ENCODE measurements around the gene KIF26A. TPM values are rescaled to one million over a fixed set of nuclear protein-coding genes. Genes with fewer than 3 reads are reported as not detected.

KIF26A gene
- total RNA-seq, 2 donors from 2014 or later, result 3.9 to 4.7 TPM

DNA sequence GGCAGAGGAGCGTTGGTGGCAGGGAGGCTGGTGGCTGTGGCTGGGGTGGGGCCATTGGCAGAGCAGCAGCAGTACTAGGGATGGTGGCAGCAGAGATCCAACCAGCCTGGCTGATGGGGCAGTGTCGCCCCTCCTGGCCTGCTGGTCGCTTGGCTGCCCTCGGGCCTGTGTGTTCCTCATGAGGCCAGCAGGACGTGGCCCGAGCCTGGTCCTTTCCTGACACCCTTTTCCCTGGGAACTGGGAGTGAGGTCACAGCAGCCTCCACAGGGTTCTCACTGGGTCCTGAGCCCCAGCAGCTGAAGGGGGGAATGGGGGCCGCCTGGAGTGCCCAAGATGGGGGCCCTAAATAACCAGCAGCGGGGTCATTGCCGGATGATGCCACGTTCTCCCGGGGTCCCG is 46.1 kb downstream of the KIF26A start:
- Mint-ChIP-seq H3K4me1 (peaks cover 2% of the 10 kb centered on the region), H3K27me3 (no peaks in the 10 kb centered on the region), H3K4me3 (no peak overlapping the region)

DNA sequence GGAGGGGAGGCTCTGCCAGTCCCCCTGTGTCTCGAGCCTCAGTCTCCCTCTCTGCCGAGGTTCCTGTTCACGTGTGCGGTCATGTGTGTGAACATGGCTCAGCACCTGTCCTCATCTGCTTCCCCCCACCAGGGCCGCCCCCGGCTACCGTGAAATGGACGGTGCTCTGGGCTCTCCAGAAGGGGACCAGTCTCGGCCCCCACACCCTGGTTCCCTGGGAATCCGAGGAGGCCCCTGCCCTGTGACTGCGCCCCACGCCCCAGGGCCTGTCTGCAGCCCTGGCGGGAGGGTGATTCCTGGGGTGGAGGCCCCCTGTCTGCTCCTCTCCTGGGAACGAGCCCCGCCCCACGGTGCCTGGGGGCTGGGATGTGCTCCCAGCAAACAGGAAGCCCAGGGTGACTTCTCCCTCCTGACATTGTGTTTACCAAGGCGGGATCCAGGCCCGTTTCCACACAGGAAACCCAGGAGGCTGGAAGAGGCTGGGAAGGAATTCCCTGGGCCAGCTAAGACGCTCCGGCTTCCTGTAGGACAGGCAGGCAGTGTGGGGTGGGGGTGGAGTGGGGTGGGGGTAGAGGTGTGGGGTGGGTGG is 46.6 kb downstream of the KIF26A start:
- H3K4me1 Mint-ChIP-seq, result peaks cover 2% of the 10 kb centered on the region
- H3K4me3 Mint-ChIP-seq, result no peak overlapping the region
- ATAC-seq (no peak), DNase-seq (no peak)
- no peaks in the 10 kb centered on the region for H3K9me3 ChIP-seq (ENCODE audit: control insufficient read depth, low read length, poor library complexity, severe bottlenecking)
- H3K27me3 Mint-ChIP-seq, result no peaks in the 10 kb centered on the region
- H3K36me3 Mint-ChIP-seq (ENCODE audit: low read depth), result no peaks in the 10 kb centered on the region
- no peak overlapping the region for H3K27ac Mint-ChIP-seq

More for the DNA sequence above, 46.1 kb downstream of the KIF26A start:
- ATAC-seq (no peak), DNase-seq (no peak)
- no peaks in the 10 kb centered on the region for H3K36me3 Mint-ChIP-seq (ENCODE audit: low read depth)
- H3K27ac Mint-ChIP-seq, result no peak overlapping the region
- no peaks in the 10 kb centered on the region for H3K9me3 ChIP-seq (ENCODE audit: control insufficient read depth, low read length, poor library complexity, severe bottlenecking)

DNA sequence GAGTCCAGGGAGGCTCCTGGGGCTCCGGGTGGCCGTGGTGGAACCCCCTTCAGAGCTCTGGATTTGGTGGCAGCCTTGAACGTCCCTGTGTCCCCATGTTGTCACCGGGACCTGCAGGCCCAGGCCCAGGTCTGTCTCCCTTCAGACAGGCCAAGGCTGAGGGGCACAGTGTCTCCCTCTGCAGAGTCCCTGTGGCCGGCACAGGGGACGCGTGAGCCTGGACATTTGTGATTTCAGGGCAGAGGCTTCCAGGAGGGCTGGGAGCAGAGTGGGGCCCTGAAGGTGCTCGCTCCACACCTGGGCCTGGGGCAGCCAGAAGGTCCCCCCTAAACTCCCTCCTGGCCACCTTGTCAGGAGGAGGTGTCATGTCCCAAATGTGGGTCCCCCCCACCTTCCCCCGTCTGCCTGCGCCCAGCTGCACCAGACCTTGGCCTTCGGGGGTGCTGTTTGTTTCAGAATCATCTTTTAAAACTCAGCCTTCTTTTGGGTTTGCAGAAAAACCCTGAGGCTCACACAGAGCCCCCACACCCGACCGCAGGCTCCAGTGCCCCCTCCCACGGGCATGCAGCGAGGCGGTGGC is 47.6 kb downstream of the KIF26A start:
- Mint-ChIP-seq H3K27ac (no peak overlapping the region), H3K4me1 (no peaks in the 10 kb centered on the region), H3K27me3 (no peaks in the 10 kb centered on the region), H3K4me3 (no peak overlapping the region), H3K36me3 (ENCODE audit: low read depth) (no peaks in the 10 kb centered on the region)
- ATAC-seq (no peak), DNase-seq (no peak)
- H3K9me3 ChIP-seq (ENCODE audit: control insufficient read depth, low read length, poor library complexity, severe bottlenecking), result no peaks in the 10 kb centered on the region

DNA sequence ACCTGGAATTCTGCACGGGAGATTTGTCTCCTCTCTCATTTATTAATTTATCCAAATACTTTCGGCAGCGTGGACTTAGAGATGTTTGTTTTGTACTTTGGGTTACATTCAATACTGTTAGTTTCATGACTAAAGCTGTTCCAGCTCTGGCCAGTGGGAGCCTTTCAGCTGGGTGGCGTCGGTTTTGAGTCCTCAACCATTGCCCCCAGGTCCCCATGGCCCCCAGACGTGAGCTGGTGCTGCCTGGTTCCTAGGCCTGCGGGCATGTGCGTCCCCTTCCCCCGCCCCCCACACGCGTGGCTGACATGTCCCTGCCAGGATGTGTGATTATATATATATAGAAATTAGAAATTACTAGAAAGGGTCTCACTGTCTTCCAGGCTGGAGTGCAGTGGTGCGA is 48.2 kb downstream of the KIF26A start:
- H3K27me3 Mint-ChIP-seq, result no peaks in the 10 kb centered on the region
- no peak for DNase-seq
- H3K4me3 Mint-ChIP-seq, result no peak overlapping the region
- no peaks in the 10 kb centered on the region for H3K4me1 Mint-ChIP-seq
- H3K27ac Mint-ChIP-seq, result no peak overlapping the region
- no peaks in the 10 kb centered on the region for H3K9me3 ChIP-seq (ENCODE audit: control insufficient read depth, low read length, poor library complexity, severe bottlenecking)
- no peak for ATAC-seq
- no peaks in the 10 kb centered on the region for H3K36me3 Mint-ChIP-seq (ENCODE audit: low read depth)

DNA sequence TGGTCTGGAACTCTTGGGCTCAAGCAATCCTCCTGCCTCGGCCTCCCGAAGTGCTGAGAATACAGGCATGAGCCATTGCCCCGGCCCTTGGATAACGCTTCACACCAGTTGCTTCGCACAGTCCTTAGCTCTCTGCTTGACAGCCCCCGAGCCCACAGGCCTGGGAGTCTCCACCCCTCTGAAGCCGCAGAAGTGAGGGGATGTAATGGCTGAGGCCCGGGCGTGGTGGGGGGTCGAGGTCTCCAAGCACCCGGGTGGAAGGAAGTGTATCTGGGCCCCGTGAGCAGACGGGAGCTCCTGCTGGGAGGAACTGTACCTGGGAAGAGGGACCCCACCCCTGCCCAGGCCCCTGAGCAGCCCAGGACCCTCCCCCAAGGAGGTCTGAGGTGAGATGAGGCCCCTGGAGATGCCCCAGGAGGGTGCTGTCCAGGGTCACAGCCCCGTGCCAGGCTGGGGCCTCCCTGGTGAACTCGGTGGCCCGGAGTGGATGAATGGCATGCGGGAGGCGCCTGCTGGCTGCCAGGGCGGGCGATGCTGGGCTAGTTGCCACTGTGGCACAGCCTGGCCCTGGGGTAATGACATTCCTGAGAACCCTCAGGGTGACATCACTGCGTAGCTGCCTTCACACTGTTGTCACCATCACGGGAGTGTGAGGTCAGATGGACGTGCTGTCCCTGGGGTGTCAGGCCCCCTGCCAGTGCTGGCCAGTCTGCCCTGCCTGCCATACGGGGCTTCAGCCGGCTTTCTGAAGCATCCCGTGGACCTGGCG is 48.9 kb downstream of the KIF26A start:
- H3K27me3 Mint-ChIP-seq, result no peaks in the 10 kb centered on the region
- H3K36me3 Mint-ChIP-seq (ENCODE audit: low read depth), result no peaks in the 10 kb centered on the region
- no peak overlapping the region for H3K27ac Mint-ChIP-seq
- no peaks in the 10 kb centered on the region for H3K9me3 ChIP-seq (ENCODE audit: control insufficient read depth, low read length, poor library complexity, severe bottlenecking)
- DNase-seq, result no peak
- no peak for ATAC-seq
- no peaks in the 10 kb centered on the region for H3K4me1 Mint-ChIP-seq
- no peak overlapping the region for H3K4me3 Mint-ChIP-seq

DNA sequence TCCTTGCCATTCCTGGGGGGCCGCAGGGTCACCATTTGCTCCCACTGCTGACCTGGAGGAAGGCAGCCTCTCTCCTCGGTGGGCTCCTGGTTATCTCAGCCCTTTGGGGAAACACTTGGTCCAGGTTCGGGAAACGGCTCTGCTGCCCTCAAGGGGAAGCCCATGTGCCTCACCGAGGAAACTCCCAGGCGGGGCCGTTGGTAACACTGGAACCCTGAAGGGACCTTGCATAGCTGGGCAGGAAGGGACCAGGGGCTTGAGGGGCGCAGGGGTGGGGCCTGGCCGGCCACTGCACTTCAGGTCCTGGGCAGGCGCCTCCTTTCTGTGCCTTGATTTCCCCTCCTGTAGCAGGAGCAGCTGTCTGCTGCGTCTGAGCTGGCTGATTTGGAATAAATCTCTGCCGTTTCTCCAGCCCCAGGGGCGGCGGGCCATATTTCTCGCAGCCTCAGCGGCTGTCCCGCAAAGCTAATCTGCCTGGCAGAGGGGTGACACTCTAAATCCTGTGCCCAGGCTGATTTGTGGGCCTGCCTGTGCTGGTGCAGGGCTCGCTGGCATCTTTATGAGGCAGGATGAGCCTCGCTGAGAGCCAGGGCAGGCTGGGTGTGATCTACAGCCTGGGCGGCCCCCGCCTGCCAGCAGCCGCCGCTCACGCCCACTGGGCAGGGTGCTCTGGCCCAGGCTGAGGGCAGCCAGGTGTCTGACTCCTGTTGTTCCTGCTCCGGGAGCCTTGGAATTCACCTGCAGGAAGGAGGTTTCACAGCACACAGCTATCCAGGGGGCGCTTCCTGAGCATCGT is 49.7 kb downstream of the KIF26A start:
- H3K27ac Mint-ChIP-seq, result no peak overlapping the region
- no peaks in the 10 kb centered on the region for H3K9me3 ChIP-seq (ENCODE audit: control insufficient read depth, low read length, poor library complexity, severe bottlenecking)
- H3K27me3 Mint-ChIP-seq, result no peaks in the 10 kb centered on the region
- no peak for DNase-seq
- H3K4me1 Mint-ChIP-seq, result no peaks in the 10 kb centered on the region
- ATAC-seq, result no peak
- no peak overlapping the region for H3K4me3 Mint-ChIP-seq
- H3K36me3 Mint-ChIP-seq (ENCODE audit: low read depth), result no peaks in the 10 kb centered on the region

DNA sequence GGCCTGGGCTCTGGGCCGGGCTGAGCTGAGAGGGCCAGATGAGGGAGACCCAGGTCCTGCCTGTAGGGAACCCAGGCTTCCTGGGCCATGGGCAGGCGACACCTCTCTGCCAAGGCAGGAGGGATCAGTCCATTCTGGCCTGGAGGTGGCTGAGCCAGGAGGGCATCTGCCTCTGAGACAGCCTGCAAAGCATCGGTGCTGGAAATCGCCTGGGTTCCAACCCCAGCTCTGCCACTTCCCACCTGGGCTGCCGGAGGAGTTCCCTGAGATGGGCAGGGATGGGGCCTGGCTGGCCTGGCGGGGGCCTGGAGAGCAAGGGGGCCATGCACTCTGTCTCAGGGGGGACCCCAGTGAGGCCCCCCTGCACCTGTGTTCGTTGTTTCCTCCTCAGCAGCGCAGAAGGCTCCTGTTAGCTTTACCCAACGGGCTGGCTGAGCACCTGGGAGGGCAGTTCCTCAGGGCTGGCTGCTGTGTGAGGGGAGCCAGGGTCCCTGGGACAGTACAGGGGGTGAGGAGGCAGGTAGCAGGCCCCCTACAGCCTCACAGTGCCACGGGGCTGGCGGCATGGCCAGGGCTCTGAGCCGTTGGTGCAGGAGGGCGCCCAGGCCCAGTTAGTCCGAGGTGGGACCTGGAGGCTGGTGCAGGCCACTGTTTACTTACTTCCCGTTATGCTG is 50.5 kb downstream of the KIF26A start:
- Mint-ChIP-seq H3K27ac (no peak overlapping the region), H3K4me3 (no peak overlapping the region), H3K27me3 (no peaks in the 10 kb centered on the region), H3K36me3 (ENCODE audit: low read depth) (no peaks in the 10 kb centered on the region), H3K4me1 (no peaks in the 10 kb centered on the region)
- ATAC-seq (no peak), DNase-seq (no peak)
- no peaks in the 10 kb centered on the region for H3K9me3 ChIP-seq (ENCODE audit: control insufficient read depth, low read length, poor library complexity, severe bottlenecking)

DNA sequence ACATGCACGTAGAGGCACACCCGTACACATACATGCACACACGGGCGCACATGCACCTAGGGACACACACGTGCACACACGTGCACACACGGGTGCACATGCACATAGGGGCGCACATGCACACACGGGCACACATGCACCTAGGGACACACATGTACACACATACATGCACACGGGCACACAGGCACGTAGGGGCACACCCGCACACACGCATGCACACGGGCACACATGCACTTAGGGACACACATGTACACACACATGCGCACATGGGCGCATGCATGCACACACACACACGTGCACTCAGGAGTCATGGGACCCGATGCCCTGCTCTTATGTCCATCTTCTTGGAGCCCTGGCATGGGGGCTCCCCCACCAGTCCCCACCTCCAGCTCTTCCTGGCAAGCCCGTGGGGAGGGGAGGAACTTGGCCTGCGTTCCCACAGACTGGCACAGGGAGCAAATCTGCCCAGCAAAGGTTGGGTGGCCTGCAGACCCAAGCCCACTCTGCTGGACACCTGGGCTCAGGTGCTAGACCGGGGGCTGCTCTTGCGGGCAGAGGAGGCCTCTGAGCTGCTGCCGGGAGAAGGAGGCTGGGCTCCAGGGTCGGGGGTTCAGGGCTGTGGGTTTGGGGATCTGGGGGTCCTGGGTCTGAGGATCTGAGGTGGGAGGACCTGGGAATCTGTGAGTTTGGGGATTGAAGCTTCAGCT is 51.4 kb downstream of the KIF26A start:
- no peaks in the 10 kb centered on the region for H3K9me3 ChIP-seq (ENCODE audit: control insufficient read depth, low read length, poor library complexity, severe bottlenecking)
- no peak for DNase-seq
- Mint-ChIP-seq H3K4me1 (peaks cover 2% of the 10 kb centered on the region), H3K4me3 (no peak overlapping the region), H3K36me3 (ENCODE audit: low read depth) (peaks cover 2% of the 10 kb centered on the region), H3K27ac (no peak overlapping the region), H3K27me3 (no peaks in the 10 kb centered on the region)
- ATAC-seq, result no peak

DNA sequence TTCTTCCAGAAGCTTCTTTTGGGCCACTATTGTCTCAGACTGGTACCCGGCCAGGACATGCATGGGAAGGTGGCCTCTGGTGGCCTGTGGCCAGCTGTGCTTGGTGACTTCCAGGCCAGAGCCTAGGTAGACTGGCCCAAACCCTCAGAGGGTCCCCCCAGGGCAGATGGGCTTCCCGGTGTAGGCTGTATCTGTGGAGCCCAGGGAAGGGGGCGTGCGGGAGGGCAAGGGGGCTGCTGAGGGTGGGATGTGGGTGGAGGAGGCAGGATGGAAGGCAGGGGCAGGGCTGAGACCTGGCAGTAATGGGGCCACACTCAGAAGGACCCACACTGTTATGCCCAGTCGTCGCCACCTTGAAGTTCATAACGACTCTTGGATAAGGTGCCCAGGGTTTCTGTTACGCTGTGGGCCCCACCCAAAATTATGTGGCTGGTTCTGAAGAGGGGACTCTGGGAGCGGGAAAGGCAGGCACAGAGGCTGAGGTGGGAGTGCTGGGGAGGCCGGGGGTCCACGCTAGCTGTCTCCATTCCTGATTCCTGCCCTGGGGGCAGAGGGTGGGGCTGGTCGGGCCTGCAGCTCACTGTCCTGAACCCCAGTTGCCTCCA is 52.1 kb downstream of the KIF26A start:
- Mint-ChIP-seq H3K27me3 (no peaks in the 10 kb centered on the region), H3K27ac (no peak overlapping the region), H3K4me1 (peaks cover 2% of the 10 kb centered on the region), H3K36me3 (ENCODE audit: low read depth) (peaks cover 2% of the 10 kb centered on the region), H3K4me3 (no peak overlapping the region)
- DNase-seq, result no peak
- no peaks in the 10 kb centered on the region for H3K9me3 ChIP-seq (ENCODE audit: control insufficient read depth, low read length, poor library complexity, severe bottlenecking)
- no peak for ATAC-seq

DNA sequence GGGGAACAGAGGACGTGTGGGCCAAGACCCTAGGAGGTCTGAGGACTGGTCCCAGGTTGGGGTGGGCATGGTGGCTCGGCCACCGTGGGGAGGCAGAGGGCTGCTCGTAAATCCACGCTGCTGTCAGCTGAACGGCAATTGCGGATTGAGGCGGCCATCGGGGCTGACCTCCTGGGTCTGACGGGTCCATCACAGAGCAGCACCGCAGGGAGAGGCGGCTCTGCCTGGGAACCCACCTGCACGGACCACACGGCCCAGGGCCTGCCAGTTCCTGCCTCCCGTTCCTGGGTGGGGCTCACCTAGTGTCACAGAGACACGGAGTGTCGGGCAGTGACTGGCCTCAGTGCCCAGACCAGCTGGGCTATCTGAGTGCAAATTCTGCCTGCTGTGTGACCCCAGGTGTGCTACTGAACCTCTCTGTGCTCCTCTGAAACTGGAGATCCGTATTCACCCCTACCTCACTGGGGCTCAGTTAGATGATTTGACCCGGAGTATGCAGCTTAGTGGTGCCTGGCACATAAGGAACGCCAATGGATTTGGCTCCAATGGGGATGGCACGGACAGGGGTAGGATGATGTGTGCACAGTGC is 53.1 kb downstream of the KIF26A start:
- Mint-ChIP-seq H3K4me1 (peaks cover 2% of the 10 kb centered on the region), H3K27me3 (no peaks in the 10 kb centered on the region), H3K27ac (no peak overlapping the region), H3K4me3 (no peak overlapping the region), H3K36me3 (ENCODE audit: low read depth) (peaks cover 2% of the 10 kb centered on the region)
- ATAC-seq (no peak), DNase-seq (no peak)
- no peaks in the 10 kb centered on the region for H3K9me3 ChIP-seq (ENCODE audit: control insufficient read depth, low read length, poor library complexity, severe bottlenecking)

DNA sequence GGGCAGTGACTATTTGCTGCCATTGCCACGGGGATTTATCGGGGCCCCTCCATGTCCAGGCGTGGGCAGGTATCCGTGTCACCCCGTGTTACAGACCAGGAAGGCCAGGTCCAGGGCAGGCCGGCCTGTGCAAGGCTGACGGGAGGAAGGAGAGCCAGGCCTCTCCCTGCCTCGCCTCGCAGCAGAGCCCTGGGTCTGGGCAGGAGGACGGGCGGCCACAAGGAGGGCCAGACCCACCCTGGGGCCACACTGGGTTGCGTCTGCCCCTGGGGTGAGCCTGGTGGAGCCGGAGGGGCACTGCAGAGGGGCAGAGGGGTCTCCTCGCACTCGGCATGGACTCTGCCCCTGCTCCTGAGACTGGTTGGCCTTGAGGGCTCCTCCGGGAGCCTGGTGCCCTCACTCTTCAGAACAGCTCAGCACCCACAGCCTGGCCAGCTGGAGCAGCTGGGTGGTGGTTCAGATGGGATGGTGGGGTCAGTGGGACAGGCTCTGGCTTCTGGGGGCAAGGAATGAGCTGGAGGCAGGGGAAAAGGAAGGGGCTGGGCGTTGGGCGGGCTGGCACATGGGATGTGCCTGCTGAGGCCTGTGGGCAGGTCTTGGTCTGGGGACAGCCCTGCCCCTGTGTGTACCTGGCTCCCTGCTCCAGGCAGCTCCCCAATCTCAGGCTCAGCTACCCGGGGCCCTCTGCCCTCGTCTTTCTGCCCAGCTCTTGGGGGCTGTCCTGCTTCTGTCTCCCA is 53.9 kb downstream of the KIF26A start:
- peaks cover 2% of the 10 kb centered on the region for H3K4me1 Mint-ChIP-seq
- H3K9me3 ChIP-seq (ENCODE audit: control insufficient read depth, low read length, poor library complexity, severe bottlenecking), result no peaks in the 10 kb centered on the region
- ATAC-seq (no peak), DNase-seq (no peak)
- no peak overlapping the region for H3K27ac Mint-ChIP-seq
- H3K27me3 Mint-ChIP-seq, result no peaks in the 10 kb centered on the region
- peaks cover 2% of the 10 kb centered on the region for H3K36me3 Mint-ChIP-seq (ENCODE audit: low read depth)
- H3K4me3 Mint-ChIP-seq, result no peak overlapping the region

Data from T-helper 17 cell (primary cell).